Stimulated activated CD4-positive, alpha-beta T cell treated with anti-CD3 and anti-CD28 coated beads, TNF-alpha, amount 100 ng/mL, for 4 hours (primary cell): ENCODE measurements around the gene RGS9.
"Not testable (repeated sequence)": the region's sequence is repeated elsewhere in the genome, so short reads cannot be mapped to it uniquely, and the experiment has no call there.

ENCODE experiments used
- DNase-seq, 3 experiments: peaks; one replicate each; pipeline ENCODE4 v3.0.0-alpha.2; 2020; ENCODE audit warnings: low read depth in 3 of 3

Gene RGS9

GRCh38 chr17:65137021-65137939, at the start of gene RGS9:
TSS of gene RGS9 (plus strand) at chr17:65137370. CDS start at chr17:65137541, 171 bp downstream.
- DNase-seq, result peak; percentile 65 to 79 (median 72)

GRCh38 chr17:65088621-65089360, 48.4 kb upstream of the RGS9 start:
- DNase-seq, result no peak

DNA sequence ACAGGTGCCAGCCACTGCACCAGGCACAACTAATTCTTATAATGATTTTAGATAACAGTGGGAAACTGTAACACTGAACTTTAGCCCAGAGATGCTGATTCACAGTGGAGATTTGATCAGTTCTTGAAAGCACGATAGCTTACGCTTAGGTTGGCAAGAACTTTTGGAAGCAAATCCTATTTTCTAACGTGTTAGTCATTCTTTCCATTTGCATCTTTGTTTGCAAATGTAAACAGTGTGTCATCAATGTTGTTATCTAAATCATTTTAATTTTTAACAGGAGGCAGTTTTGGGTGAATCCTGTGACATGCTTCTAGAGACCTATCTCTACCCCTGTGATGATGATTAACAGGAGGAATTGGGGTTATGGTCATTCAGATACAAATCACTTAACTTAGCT, 44.9 kb upstream of the RGS9 start:
- no peak for DNase-seq

DNA sequence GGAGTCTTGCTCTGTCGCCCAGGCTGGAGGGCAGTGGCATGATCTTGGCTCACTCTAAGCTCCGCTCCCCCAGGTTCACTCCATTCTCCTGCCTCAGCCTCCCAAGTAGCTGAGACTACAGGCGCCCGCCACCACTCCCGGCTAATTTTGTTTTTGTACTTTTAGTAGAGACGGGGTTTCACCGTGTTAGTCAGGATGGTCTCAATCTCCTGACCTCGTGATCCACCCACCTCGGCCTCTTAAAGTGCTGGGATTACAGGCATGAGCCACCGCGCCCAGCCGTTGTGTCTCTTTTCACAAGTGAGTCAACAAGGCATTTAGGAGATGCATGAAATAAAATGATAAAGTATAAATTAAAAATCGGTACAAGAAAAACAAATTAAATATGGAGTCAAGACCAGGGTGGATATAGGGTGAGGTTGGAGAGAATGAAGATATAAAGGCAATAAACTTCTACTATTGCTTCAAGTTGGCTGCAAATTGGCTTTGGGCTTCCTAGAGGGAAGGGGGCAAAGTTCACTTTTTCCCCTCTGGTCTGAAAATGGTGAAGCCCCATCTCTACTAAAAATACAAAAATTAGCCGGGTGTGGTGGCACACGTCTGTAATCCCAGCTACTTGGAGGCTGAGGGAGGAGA, 44.3 kb upstream of the RGS9 start:
- not testable (repeated sequence) for DNase-seq

GRCh38 chr17:65093930-65094329, 43.2 kb upstream of the RGS9 start:
- DNase-seq, result no peak

- DNase-seq, result no peak
Observed at GRCh38 chr17:65095465-65095864, 41.7 kb upstream of the RGS9 start.

DNA sequence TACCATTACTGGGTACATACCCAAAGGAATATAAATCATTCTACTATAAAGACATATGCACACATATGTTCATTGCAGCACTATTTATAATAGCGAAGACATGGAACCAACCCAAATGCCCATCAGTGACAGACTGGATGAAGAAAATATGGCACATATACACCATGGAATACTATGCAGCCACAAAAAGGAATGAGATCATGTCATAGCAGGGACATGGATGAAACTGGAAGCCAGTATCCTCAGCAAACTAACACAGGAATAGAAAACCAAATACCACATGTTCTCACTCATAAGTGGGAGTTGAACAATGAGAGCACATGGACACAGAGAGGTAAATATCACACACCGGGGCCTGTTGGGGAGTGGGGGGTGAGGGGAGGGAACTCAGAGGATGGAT, 40.8 kb upstream of the RGS9 start:
- not testable (repeated sequence) for DNase-seq

GRCh38 chr17:65097110-65097509, 40.1 kb upstream of the RGS9 start:
- no peak for DNase-seq

- no peak for DNase-seq
Observed at GRCh38 chr17:65099475-65099874, 37.7 kb upstream of the RGS9 start.

GRCh38 chr17:65099941-65100315, 37.2 kb upstream of the RGS9 start:
- DNase-seq, result peak; percentile 40 to 67 (median 66)

DNA sequence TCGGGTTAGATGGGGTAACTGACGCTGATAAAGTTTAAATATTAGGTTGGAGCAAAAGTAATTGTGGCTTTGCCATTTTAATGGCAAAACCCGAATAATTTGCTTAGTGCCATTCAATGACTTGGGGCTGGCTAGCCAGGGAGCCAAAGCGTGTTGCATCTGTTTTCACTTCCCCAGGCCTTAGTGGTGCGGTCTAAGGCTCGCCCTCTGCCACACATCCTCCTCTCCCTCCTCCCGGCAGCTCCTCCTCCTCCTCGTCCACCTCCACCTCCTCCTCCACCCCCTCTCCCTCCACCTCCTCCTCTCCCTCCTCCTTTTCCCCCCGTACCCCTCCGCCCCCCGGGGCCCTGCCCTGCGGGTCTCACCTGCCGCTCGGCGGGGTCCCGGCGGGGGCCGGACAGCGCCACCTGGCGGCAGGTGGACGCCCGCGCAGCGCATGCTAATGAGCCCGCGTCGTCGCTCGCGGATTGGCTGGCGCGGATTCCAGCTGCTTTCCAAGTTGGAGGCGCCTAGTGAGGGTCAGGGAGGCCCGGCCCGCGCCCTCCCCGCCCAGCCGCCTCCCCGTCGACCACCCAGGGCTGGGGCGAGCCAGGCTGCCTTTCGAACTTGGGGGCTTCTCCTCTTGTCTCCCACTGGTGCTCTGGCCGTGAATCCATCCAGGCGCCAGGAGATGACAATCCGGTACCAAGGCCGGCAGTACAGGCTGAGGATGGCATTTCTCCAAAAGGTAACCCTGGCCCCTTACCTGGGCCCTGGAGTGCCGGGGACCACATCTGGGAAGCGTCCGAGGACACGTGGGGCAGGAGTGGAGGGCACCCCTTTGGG, 36.6 kb upstream of the RGS9 start:
- DNase-seq, result peak; percentile 66 to 72 (median 66)

DNA sequence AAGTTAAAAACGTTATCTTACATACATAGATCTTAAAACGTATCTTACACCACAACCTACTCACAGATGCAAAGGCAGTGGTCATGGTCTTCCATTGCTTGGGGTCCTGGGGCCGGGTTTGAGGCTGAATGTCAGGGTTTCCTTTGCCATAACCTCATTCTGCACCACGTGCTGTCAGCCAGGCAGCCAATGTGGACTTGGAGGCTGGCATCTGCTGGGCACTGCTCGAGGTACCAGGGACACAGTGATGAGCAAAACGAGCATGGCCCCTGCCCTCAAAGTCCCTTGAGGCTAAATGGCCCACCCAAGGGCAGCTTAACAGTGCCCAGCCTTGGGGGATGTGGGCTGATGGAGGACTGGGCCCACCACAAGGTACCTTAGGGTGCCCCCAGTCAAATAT, 35.8 kb upstream of the RGS9 start:
- no peak for DNase-seq

DNA sequence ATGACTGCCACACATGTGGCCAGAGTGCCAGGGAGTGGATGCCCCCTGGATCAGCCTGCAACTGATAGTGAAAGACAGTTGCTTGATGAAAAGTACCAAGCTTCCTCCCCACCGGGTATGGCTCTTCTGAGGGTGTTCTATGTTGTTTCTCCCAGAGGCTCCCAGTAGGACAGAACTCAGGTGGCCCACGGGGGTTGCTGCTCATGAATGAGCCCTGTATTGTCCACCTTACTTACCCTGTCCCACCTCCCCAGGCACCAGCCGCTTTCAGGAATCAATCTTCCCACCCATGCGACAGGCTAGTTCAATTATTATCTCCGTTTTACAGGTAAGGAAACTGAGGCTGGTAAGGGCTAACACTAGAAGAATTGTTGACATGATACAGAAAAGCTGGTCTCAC, 34.9 kb upstream of the RGS9 start:
- DNase-seq, result no peak

DNA sequence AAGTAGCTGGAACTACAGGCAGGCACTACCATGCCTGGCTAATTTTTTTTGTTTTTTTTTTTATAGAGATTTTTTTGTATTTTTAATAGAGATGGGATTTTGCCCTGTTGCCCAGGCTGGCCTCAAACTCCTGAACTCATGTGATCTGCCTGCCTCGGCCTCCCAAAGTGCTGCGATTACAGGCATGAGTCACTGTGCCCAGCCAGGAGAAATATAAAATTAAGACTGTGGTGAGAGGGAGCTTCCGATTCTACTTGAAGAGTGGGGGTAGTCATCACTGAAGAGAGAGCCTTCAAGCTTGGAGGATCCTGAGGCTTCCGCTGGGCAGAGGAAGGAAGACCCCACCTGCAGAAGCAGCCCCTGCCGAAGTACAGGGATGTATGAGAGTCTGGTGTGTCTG, 34.4 kb upstream of the RGS9 start:
- no peak for DNase-seq

GRCh38 chr17:65103431-65103830, 33.7 kb upstream of the RGS9 start:
- DNase-seq, result no peak

GRCh38 chr17:65103896-65104295, 33.3 kb upstream of the RGS9 start:
- no peak for DNase-seq

DNA sequence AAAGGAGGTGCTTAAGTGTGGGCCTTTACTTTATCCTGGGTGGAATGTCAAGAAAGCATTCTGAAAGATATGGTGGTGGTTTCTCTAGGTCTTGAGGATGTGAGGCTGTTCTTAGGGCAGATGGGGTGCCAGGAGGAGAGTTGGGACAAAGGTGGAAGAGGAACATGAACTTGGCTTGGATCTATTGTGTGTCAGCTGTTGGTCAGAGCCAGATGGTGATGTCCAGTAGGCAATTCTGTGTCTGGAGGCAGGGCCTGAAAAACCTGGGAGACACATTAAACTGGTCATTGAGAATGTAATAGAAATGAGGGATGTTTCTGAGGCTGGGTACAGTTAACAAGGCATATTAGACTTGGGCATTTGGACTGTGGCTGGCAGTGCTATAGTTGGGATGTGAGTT, 32.6 kb upstream of the RGS9 start:
- DNase-seq, result no peak

DNA sequence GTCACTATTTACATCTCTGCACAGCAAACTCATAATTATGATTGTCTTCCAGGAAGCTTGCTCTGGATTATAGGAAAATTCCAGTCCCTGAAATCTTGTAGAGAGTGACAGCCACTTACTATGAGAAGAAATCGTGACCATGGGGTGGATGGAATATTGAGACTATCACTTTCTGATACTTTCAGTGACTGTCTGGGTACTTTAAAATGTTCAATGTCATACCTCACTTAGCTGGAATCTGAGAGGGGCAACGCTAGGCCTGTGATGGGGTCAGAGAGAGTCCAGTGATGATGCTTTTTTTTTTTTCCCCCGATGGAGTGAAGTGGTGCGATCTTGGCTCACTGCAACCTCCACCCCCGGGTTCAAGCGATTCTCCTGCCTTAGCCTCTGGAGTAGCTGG, 32.2 kb upstream of the RGS9 start:
- DNase-seq, result no peak

DNA sequence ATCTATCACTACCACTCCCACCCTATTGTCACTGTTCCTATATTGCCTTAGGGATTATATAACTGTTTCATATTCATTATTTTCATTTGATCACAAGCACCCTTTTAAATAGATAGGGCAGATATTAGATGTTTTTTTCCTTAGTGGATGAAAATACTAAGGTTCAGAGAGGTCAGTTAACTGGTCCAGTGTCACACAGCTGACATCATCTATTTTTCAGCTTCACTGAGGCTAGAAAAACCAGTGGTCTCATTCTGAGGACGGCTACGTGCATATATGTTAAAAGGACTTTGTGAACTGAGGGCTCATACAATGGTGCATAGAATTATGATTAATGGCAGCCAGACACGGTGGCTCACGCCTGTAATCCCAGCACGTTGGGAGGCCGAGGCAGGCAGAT, 29.0 kb upstream of the RGS9 start:
- no peak for DNase-seq

DNA sequence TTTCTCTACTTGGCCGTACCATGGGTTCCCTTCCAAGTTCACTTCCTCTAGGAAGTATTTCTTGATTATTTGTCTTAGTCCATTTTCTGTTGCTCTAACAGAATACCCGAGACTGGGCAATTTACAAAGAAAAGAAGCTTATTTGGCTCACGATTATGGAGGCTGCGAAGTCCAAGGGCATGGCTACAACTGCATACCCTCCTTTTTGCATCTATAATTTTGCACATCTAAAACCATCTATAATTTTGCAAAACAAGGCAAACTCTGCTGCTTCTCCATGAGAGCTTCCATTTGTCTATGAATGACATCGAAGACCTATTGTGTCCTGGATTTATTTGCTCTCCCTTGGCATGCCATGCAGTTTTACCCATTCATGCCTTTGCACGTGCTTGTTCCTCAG, 27.6 kb upstream of the RGS9 start:
- DNase-seq, result no peak

GRCh38 chr17:65109990-65110680, 27.0 kb upstream of the RGS9 start:
- DNase-seq, result no peak
